Umbilical cord (tissue), 2 donors: ENCODE data around the gene BMPR1B. TPM values are rescaled to one million over a fixed set of nuclear protein-coding genes. Genes with fewer than 3 reads are reported as not detected.

Source experiments
- DNase-seq: peaks from one replicate; pipeline ENCODE4 v3.0.0-alpha.2; 2015; ENCODE audit warnings: low spot score
- total RNA-seq: library from RNA; depleted of rRNA; stranded (reverse); fragments of >200 nt; gene quantifications from one replicate; pipeline ENCODE4 v1.2.3, GENCODE V29; 2014; ENCODE audit warnings: low replicate concordance; ENCODE audit not compliant: insufficient read depth

BMPR1B gene
- total RNA-seq, 1 donor from 2014 or later = 4.3 TPM

GRCh38 chr4:95087657-95088455, 330.1 kb downstream of the BMPR1B start:
- DNase-seq = peak; percentile 28

- no peak for DNase-seq
Measured at GRCh38 chr4:95091272-95091671, 333.5 kb downstream of the BMPR1B start.

GRCh38 chr4:95092766-95093165, 335.0 kb downstream of the BMPR1B start:
- DNase-seq = no peak

DNA sequence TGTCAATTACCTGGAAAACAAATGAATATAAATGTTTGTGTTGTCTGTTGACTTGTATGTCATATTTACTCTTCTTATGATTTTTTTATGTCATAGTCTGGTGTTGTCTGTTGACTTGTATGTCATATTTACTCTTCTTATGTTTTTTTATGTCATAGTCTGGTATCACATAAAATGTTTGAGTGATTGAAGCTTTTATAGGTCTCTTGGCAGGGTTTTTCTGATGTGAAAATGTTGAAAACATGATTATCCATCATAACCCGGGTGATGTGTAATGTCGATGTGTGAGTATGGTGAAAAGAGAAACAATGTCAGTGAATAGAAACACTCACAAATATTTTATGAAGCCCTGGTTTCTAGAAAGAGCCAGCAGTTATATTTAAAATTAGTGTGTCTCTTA, 335.7 kb downstream of the BMPR1B start:
- DNase-seq = no peak

- DNase-seq = no peak
Measured at GRCh38 chr4:95093936-95094929, 336.5 kb downstream of the BMPR1B start.

GRCh38 chr4:95095348-95095974, 337.7 kb downstream of the BMPR1B start:
- DNase-seq = peak; percentile 76

DNA sequence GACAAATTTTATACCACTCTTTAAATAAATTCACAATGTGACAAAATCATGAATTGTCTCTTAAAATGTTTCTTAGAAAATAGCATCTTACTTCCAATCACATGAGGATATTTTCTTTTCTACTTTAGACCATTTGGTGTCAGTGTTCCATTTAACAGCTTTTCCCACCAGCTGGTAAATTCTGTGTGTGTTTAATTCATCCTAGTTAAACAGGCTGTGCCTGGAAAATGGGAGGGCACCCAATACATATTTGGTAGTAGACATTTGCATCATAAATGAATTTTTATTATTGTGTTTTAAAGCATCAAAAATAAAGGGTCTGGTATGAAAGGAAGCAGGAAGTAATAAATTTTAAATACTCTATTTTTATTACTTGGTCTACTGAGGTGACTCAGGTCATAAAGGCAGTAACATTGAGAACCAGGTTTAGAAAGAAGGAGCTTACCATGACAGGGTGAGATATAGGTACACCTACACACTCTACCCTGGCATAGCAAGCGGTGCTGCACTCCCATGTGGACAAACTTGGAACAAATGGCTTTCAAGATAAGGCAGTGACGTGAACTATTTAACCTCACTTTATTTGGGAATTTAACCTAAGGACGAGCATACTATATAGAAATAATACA, 344.5 kb downstream of the BMPR1B start:
- DNase-seq = no peak

- DNase-seq = no peak
Measured at GRCh38 chr4:95105112-95105511, 347.4 kb downstream of the BMPR1B start.

DNA sequence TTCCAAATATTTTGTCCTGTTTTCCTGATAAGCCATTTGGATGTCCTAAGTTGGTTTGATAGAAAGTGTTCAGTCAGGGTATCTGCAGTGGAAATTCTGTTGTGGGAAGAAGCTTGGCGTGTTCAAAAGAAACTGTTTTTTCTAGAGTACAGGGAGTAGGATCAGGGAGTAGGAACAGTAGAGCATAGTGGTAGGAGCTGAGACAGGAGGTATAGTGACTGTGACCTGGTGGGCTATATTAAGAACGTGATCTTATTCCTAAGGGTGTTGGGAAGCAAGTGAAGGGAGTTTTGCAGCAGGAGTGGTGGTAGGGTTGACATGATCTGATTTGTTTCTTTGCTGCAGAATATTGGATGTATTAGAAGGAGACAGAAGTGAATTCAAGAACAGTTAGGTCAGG, 348.2 kb downstream of the BMPR1B start:
- DNase-seq = no peak

DNA sequence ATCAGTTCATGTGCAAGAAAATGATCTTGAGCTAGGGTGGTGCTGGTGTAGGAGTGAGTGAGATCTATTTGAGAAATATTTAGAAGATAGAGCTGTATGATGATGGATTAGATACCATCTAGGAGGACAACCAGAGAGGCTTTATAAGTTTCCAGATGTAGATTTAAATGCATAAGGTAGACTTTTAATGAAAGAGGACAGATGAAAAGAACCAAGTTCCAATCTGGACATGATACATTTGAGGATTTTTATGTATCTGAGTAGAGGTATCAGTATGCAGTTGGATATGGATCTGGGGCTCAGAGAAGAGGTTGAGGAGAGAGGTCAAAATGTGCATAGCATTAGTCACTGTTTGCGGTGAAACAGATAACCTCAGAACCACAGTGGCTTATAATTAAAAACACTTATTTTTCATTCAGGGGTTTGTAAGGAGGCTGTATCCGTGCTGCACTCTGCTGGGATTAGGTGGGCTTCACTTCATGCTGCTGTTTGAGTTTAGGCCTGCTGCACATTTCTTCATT, 348.7 kb downstream of the BMPR1B start:
- no peak for DNase-seq

DNA sequence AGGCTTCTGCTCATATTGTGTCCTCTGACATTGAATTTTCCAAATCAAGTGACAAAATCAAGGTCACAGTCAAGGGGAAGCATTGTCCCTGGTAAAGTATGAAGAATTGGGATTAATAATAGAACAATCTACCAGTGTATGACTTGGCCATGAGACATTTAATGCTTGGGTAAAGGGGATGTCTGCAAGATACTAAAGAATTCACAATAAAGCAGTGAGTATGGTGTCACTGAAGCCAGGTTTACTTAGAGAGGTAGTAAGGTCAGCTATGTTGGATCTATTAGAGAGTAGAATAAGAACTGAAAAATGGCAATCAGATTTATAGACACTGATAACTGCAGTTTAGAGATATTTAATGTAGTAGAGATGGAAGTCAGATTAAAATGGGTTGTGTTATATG, 349.2 kb downstream of the BMPR1B start:
- DNase-seq = no peak

DNA sequence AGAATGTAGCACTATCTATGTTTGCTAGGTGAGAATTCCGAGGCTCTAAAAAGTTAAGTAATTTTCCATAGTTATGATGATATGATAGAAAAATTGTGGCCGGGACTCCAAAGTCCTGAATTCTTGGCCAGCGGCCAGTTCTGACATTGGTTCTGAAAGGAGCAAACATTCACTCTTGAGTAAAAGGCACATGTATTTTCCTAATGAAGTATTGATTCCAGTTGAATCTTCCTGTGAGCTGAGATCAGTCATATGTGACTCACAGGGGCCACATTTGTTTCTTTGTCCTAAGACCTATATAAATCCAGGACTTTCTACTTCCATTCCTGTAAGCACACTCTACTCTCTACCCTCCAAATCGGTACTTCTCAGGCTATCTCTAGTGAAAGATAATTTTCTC, 349.9 kb downstream of the BMPR1B start:
- DNase-seq = peak; percentile 21

- no peak for DNase-seq
Measured at GRCh38 chr4:95108883-95109421, 351.2 kb downstream of the BMPR1B start.

DNA sequence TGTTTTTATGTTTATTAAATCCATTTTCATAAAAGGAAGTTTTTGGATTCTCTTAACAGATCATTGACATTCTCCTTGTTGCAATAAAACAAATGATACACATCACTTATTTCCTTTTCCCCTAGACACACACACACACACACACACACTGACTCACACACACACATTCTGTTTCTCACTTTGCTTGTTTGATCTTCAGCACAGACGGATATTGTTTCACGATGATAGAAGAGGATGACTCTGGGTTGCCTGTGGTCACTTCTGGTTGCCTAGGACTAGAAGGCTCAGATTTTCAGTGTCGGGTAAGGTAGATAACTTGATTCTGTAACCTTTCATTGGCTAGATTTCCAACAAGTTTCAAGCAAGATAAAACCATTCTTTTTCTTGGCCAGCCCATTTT, 356.8 kb downstream of the BMPR1B start:
- DNase-seq = no peak

DNA sequence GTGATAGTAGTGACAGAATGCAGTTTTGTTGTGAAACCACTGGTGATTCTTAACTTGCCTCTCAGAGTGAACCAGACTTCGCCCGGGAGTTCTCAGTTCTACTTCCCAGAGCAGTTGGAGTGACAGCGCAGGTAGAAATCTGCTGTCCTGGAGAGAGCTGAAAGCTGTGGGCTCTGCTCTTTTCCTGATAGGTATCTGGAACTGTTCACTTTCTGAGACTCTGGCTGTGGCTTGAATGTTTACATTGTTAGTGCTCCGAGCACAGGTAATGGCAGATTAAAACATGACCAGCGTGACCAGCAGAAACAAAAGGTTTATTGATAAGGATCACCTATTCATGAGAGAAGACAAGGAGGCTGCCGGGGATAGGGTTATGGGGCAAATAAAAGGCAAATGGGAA, 360.7 kb downstream of the BMPR1B start:
- DNase-seq = no peak

DNA sequence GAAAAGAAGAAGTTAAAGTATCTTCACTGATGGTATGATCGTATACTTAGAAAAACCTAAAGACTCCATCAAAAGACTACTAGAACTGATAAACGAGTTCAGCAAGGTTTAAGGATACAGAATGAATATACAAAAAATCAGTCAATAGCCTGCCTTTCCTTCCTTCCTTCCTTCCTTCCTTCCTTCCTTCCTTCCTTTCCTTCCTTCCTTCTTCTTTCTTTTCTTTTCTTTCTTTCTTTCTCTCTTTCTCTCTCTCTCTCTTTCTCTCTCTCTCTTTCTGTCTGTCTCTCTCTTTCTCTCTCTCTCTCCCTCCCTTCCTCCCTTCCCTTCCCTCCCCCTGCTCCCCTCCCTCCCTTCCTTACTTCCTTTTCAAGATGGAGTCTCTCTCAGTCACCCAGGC, 362.7 kb downstream of the BMPR1B start:
- no peak for DNase-seq

DNA sequence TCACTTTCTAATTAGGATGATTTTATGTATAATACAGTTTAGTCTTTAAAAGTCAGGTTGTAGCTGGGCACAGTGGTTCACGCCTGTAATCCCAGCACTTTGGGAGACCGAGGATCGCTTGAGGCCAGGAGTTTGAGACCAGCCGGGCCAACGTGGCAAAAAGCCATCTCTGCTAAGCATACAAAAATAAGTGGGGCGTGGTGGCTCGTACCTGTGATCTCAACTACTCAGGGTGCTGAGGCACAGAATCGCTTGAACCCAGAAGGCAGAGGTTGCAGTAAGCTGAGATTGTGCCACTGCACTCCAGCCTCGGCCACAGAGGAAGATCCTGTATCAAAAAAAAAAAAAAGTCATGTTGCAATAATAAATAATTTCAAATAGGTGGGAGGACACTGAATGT, 364.2 kb downstream of the BMPR1B start:
- DNase-seq = no peak

DNA sequence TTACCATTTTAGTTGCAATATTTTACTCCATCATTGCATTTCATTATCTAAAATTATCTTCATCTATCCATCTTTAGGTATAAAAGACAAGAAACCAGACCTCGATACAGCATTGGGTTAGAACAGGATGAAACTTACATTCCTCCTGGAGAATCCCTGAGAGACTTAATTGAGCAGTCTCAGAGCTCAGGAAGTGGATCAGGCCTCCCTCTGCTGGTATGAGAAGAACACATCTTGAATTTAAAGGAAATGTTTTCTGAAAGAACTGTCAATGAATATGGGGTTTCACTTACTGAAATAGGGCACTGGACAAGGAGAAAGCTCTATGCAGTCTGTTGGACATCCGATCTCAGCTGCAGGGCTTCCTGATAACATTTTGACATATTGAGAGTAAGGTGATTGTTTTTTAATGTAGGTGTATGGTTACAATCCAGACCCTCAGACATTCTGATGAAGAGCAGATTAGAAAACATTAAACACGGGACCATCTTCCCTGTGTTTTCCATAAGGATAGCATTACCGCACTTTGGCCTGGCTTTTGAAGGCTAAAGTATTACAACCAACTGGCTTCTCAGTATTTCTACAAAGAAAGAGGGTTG, 367.2 kb downstream of the BMPR1B start:
- DNase-seq = peak; percentile 83

- no peak for DNase-seq
Measured at GRCh38 chr4:95129031-95129430, 371.3 kb downstream of the BMPR1B start.

DNA sequence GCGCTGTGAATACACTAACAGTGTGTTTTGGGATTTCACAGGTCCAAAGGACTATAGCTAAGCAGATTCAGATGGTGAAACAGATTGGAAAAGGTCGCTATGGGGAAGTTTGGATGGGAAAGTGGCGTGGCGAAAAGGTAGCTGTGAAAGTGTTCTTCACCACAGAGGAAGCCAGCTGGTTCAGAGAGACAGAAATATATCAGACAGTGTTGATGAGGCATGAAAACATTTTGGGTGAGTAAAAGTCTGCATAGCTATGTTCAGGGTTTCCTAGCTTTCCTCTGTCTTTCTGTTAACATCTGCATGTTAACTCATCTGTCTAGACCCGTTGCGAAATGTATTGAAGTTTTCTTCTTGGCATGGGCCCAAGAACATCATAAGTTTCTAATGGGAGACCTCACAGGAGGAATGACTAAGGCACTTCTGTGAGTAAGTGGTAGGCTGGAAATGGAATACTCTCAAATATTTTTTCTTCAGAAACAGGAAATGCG, 372.1 kb downstream of the BMPR1B start:
- DNase-seq = peak; percentile 94
